Astrocyte of the cerebellum (primary cell): ENCODE data around the gene EVA1A.

Experiments used
- DNase-seq: peaks from one replicate; pipeline ENCODE4 v3.0.0-alpha.2; 2011; ENCODE audit warnings: low read depth
- H3K4me3 ChIP-seq: 2 replicates; pipeline ENCODE4 v1.5.1; 2011; ENCODE audit warnings: mild to moderate bottlenecking, low read depth, low read length, moderate library complexity
- CTCF ChIP-seq: IDR thresholded peaks from 2 replicates; pipeline ENCODE4 v1.5.1; 2012; ENCODE audit warnings: low read length, low read depth, moderate library complexity, mild to moderate bottlenecking; ENCODE audit errors: missing control alignments
- in situ Hi-C: cut with HindIII; loops from 2 replicates; pipeline ENCODE4 v1.10.0; 2017; ENCODE audit warnings: low sequenced_read_pairs

Gene EVA1A

GRCh38 chr2:75580156-75580555, 19.4 kb upstream of the EVA1A start:
- DNase-seq = no peak
- in situ Hi-C loops = no loop called here
- no peak for TF ChIP-seq CTCF
- H3K4me3 ChIP-seq = no peak overlapping the region

- no peak for TF ChIP-seq CTCF
- DNase-seq = no peak
- no peak overlapping the region for H3K4me3 ChIP-seq
- in situ Hi-C loops = no loop called here
Measured at GRCh38 chr2:75579186-75579585, 18.4 kb upstream of the EVA1A start.

- no peak for DNase-seq
- TF ChIP-seq CTCF = no peak
- H3K4me3 ChIP-seq = no peak overlapping the region
- in situ Hi-C loops = no loop called here
Measured at GRCh38 chr2:75577280-75577679, 16.5 kb upstream of the EVA1A start.

- peak; percentile 6 for TF ChIP-seq CTCF
- DNase-seq = no peak
- no peak overlapping the region for H3K4me3 ChIP-seq
- in situ Hi-C loops = no loop called here
Measured at GRCh38 chr2:75574106-75574505, 13.4 kb upstream of the EVA1A start.

GRCh38 chr2:75573145-75573878, 12.6 kb upstream of the EVA1A start:
- TF ChIP-seq CTCF = no peak
- in situ Hi-C loops = no loop called here
- no peak for DNase-seq
- H3K4me3 ChIP-seq = no peak overlapping the region

GRCh38 chr2:75571730-75572430, 11.1 kb upstream of the EVA1A start:
- no peak for DNase-seq
- no peak for TF ChIP-seq CTCF
- in situ Hi-C loops = no loop called here
- H3K4me3 ChIP-seq = no peak overlapping the region
